A549 treated with RU486 at 1 μM for 4 hours (cell line): ENCODE measurements around the gene ARHGEF17. TPM values are rescaled to one million over a fixed set of nuclear protein-coding genes. Genes with fewer than 3 reads are reported as not detected.

Source experiments
- total RNA-seq: library from RNA; stranded (reverse); fragments of 200-300 nt; extraction: Qiagen RNA extraction; gene quantifications from 5 replicates; pipeline ENCODE4 v1.2.3, GENCODE V29; 2022; ENCODE audit warnings: low read depth

ARHGEF17 gene
- total RNA-seq, result 8.5 to 14.0 TPM (median 10.4 TPM) in 5 replicates

GRCh38 chr11:73308003-73308960, at the start of gene ARHGEF17:
ARHGEF17 (plus strand) TSS chr11:73308276; CDS start chr11:73308639, 363 bp downstream.

GRCh38 chr11:73271936-73272679, 36.0 kb upstream of the ARHGEF17 start, which contains the start of gene P2RY6:
P2RY6 (plus strand) TSS chr11:73272338; CDS start chr11:73296519, 24,181 bp downstream.

DNA sequence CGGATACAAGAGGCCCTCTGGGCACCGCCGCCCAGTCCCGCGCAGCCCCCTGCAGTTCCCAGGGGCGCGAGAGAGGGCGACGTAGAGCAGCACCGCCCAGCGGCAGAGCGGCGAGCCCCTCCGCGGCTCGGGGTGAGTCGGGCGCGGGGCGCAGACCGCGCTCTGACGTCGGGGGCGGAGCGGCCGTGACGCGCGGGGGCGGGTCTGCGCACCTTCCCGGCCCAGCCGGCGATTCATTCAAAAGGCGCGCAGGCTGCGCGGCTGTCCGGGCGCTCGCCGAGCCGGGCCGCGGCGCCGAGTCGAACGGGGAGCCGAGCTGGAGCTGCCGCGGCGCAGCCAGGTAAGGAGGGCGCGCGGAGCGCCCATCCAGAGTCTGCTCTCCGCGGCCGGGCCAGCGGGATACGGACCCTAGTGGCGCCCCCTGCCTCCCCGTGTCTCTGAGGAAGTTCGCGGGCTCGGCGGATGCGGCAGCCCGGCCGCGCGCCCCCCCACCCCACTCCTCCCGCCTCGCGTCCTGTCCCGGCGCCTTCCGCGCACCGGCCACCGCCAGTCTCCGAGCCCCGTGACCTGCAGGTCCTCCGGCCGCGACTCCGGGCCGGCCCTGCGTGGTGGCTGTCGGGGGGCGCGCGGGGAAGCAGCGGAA, 68.2 kb downstream of the ARHGEF17 start, which contains the start of gene RELT:
RELT (plus strand) TSS at position 240 of the 643 bp plus-strand sequence. CDS start 12,738 bp downstream, outside the sequence.

Other genes starting within 250 kb of the ARHGEF17 start
- gene FCHSD2, start 166.0 kb upstream of the ARHGEF17 start, total RNA-seq, result 9.5 to 11.8 TPM (median 11.0 TPM) in 5 replicates
- 7.5 to 12.3 TPM (median 10.2 TPM) in 5 replicates for gene P2RY2, start 90.0 kb upstream of the ARHGEF17 start, total RNA-seq
- gene P2RY6, start 35.9 kb upstream of the ARHGEF17 start, total RNA-seq, result 5.9 to 13.3 TPM (median 10.8 TPM) in 5 replicates
- 5.5 to 11.4 TPM (median 10.4 TPM) in 5 replicates for gene RELT, start 68.1 kb downstream of the ARHGEF17 start, total RNA-seq